GM12864 (cell line): Measurements from ENCODE around the gene RERE.
"Not testable (repeated sequence)": the region's sequence is repeated elsewhere in the genome, so short reads cannot be mapped to it uniquely, and the experiment has no call there.

Source experiments
- DNase-seq: peaks from one replicate; pipeline ENCODE4 v3.0.0-alpha.2; 2011; ENCODE audit warnings: low read depth
- H3K4me3 ChIP-seq: 2 replicates; pipeline ENCODE4 v1.5.1; 2011; ENCODE audit warnings: mild to moderate bottlenecking, low read depth, low read length, control low read depth
- TF ChIP-seq, protein P1 (sequence below): IDR thresholded peaks from 2 replicates; pipeline ENCODE4 v1.5.1; 2011; ENCODE audit warnings: low read depth, mild to moderate bottlenecking, moderate library complexity, low read length, control low read depth, inconsistent platforms; ENCODE audit errors: missing control alignments

Gene RERE

DNA sequence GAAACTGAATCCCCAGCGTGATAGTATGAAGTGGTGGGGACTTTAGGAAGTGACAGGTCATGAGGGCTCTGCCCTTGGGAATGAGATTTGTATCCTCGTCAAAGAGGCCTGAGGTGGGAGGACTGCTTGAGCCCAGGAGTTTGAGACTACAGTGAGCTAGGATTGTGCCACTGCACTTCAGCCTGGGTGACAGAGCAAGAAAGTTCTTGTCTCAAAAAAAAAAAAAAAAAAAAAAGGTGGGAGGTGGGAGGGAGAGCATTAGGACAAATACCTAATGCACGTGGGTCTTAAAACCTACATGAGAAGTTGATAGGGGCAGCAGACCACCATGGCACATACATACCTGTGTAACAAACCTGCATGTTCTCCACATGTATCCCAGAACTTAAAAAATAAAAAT lies 24.0 kb upstream of the RERE start:
- H3K4me3 ChIP-seq = no peak overlapping the region
- TF ChIP-seq, protein P1, sequence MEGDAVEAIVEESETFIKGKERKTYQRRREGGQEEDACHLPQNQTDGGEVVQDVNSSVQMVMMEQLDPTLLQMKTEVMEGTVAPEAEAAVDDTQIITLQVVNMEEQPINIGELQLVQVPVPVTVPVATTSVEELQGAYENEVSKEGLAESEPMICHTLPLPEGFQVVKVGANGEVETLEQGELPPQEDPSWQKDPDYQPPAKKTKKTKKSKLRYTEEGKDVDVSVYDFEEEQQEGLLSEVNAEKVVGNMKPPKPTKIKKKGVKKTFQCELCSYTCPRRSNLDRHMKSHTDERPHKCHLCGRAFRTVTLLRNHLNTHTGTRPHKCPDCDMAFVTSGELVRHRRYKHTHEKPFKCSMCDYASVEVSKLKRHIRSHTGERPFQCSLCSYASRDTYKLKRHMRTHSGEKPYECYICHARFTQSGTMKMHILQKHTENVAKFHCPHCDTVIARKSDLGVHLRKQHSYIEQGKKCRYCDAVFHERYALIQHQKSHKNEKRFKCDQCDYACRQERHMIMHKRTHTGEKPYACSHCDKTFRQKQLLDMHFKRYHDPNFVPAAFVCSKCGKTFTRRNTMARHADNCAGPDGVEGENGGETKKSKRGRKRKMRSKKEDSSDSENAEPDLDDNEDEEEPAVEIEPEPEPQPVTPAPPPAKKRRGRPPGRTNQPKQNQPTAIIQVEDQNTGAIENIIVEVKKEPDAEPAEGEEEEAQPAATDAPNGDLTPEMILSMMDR = no peak
- DNase-seq = no peak

GRCh38 chr1:8839990-8840389 lies 22.6 kb upstream of the RERE start:
- H3K4me3 ChIP-seq = no peak overlapping the region
- TF ChIP-seq, protein P1 = no peak
- DNase-seq = no peak

- H3K4me3 ChIP-seq = no peak overlapping the region
- DNase-seq = no peak
- TF ChIP-seq, protein P1 = no peak
These were observed 18.7 kb upstream of the RERE start for GRCh38 chr1:8835941-8836643.

DNA sequence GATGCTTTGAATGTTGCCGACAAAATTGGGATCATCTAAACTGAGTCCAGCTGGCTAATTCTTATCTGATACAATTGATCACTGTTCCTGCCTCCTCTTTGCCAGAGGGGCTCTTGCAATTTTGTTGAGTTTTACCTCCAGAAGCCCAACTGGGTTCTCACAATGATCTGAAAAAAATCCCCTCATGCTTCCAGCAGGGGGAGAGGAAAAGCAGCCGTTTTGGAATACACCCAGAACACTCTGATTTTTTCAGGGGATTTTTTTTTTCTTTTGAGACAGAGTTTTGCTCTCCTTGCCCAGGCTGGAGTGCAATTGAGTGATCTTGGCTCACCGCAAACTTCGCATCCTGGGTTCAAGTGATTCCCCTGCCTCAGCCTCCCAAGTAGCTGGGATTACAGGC lies 13.9 kb upstream of the RERE start:
- DNase-seq = no peak
- TF ChIP-seq, protein P1 = no peak
- H3K4me3 ChIP-seq = no peak overlapping the region

- not testable (repeated sequence) for H3K4me3 ChIP-seq, DNase-seq
These were observed 13.3 kb upstream of the RERE start for GRCh38 chr1:8830732-8831131.

GRCh38 chr1:8825985-8826481 lies 8.6 kb upstream of the RERE start:
- DNase-seq = no peak
- no peak overlapping the region for H3K4me3 ChIP-seq
- TF ChIP-seq, protein P1 = no peak

GRCh38 chr1:8823295-8823664 lies 5.8 kb upstream of the RERE start:
- TF ChIP-seq, protein P1 = no peak
- H3K4me3 ChIP-seq = no peak overlapping the region
- no peak for DNase-seq
